NCI-H69 (cell line): ENCODE measurements around the gene FAF1.
A peak's percentile ranks its signal among the peaks of the same experiment; 100 is the strongest.
"Not testable (repeated sequence)": the region's sequence is repeated elsewhere in the genome, so short reads cannot be mapped to it uniquely, and the experiment has no call there.

ENCODE experiments used
- DNase-seq: peaks from one replicate; lab custom pipeline; 2025; lab: John Stamatoyannopoulos, UW

FAF1 gene

DNA sequence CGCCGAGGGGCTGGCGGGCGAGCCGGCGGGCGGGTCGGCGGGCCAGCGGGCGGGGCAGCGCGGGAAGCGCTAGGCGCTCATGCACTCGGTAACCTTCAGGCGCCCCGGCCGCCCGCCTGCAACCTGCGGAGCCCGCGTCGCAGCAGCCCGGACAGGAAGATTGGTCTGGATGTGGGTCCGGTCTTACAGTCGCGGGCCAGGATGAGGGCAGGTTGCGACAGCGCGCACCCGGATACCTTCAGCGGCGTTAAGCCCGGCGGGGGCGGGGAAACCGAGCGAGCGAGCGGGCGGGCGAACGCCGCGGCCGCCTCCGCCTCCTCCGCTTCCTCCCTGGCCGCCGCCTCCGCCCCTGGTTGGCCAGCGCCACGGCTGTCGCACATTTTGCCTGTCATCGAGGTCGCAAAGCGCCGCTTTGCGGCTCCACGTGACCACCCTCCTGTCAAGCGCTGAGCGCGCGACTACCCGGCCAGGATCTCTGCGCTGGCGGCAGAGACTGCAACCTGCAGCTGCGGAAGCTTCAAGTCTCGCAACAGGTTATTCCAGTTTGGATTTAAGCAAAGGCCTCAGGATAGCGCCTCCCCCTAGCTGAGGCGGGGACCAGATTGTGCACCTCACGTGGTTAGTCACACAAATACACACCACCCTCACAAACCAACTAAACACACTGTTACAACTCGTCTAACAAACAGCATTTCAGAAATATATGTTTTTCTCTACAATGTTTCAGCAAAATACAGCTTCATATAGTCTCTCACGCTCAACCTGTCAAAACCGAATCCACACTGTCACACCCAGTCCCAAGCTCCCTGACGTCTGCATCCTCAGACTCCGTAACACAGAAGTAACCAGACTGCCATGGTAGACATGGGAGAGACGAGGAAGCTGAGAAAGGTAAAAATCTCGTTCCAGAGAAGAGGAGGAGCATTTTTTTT is at the start of gene FAF1:
Gene FAF1, minus strand, starts transcription at position 355 of the 932 bp plus-strand sequence. CDS start 456 bp downstream, outside the sequence.
- peak; percentile 97 for DNase-seq

DNA sequence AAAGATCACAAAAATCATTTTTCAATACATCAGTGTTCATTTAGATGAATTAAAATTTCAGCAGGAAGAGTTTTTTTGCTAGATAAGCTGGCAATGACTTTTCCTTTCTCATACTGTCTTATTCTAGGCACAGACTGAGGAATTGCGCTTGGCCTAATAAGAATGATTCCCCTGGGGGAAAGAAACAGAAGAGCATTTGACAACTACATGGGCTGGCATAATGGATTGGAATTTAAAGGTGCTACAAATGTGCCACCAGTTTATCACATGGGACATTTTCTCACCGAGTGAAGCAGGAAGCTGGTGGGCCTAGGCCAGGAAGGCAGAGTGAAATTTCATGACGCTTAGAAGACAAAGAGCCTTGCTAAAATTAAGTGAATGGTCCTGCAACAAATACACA is 49.3 kb upstream of the FAF1 start:
- no peak for DNase-seq

DNA sequence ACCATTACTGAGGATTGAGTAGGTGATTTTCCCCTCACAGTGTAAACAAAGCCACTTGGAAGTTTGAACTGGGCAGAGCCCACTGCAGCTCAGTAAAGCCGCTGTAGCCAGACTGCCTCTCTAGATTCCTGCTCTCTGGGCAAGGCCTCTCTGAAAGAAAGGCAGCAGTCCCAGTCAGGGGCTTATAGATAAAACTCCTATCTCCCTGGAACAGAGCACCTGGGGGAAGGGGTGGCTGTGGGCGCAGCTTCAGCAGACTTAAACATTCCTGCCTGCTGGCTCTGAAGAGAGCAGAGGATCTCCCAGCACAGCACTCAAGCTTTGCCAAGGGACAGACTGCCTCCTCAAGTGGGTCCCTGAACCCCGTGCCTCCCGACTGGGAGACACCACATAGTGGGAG is 45.5 kb upstream of the FAF1 start:
- not testable (repeated sequence) for DNase-seq

DNA sequence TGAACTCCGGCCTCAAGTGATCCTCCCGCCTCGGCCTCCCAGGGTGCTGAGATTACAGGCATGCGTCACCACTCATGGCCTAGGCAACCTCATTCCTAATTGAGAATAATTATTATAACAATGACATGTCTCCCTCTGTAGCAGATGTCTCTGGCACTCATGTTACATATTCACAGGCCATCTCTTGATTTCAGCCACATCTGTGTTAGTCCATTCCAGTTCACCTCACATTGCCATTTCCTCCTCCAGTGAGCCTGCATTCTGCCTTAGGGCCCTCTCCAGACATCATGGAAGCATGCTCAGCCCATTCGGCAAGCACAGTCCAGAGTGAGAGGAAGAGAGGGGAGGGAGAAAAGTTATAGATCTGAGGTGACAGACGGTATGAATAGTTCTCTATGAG is 42.4 kb upstream of the FAF1 start:
- DNase-seq = peak; percentile 84

DNA sequence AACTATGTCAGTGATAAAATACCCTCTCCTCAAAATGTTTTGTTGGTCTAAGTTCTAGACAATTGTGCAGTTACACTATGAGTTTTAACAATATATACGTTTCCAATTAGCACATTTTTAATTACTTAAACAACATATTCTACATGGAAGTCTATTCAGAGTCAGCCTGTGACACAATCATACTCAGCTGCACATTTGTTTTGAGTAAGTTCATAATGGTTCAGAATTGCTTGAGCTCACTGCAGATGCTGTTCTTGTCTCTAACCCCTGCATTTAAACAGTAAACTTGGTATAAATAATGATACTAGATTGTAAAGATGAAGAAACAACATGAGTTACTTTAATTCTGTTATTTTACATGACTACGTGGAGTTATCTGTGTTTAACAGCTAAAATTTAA is 40.6 kb upstream of the FAF1 start:
- peak; percentile 22 for DNase-seq

DNA sequence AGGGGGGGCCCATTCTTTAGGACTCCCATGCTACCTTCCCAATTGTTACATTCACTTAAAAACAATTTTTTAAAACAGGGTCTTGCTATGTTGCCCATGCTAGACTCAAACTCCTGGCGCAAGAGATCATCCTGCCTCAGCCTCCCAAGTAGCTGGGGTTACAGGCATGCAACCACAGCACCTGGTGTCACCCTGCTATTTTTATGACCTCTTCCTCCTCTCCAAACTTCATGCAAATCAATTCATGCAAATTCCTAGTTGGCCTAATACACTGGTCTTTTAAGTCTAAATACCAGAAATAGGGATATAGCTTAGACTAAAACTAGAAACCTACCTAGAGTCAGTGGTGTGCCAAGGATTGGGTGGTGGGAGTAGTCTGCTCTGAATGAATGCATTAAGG is 40.1 kb upstream of the FAF1 start:
- DNase-seq = peak; percentile 18

DNA sequence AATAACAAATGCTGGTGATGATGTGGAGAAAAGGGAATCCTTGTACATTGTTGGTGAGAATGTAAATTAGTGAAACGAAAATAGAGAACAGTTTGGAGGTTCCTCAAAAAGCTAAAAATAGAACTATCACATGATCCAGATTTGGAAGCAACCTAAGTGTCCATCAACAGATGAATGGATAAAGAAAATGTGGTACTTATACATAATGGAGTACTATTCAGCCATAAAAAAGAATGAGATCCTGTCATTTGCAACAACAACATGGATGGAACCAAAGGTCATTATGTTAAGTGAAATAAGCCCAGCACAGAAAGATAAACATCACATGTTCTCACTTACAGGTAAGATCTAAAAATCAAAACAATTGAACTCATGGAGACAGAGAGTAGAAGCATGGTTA is 39.3 kb upstream of the FAF1 start:
- not testable (repeated sequence) for DNase-seq

DNA sequence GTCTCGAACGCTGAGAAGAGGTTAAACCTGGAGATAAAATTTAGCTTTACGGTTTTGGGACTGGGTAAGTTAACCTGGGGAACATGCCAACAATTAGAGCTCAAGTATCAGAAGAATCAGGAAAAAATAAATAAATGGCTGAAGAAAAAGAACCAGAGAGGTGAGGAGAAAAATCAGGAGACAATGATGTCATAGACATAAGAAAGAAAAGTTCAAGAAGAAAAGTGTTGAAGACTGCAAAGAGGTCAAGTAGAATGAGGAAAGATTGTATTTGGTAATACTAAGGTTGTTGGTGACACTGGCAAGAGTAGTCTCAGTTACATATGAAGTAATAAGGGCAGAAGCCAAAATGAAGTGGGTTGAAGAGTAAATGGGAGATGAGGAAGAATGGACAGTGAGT is 36.0 kb upstream of the FAF1 start:
- no peak for DNase-seq

DNA sequence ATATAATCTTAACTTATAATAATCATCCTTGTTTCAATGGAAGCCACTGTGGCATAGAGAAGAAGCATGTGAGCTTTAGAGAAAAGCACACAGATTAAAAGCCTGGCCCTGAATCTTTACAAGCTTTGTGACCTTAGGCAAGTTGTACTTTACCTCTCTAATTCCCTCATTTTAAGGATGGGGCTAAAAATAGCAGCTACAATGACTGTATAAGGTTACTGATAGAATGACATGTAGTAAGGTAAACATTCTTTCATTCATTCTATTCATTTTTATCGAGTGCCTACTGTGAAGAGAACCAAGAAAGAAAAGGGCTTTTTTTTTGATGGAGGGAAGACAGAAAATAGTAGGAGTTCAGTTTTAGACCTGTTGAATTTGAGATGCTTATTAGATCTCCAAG is 35.6 kb upstream of the FAF1 start:
- DNase-seq = peak; percentile 82

DNA sequence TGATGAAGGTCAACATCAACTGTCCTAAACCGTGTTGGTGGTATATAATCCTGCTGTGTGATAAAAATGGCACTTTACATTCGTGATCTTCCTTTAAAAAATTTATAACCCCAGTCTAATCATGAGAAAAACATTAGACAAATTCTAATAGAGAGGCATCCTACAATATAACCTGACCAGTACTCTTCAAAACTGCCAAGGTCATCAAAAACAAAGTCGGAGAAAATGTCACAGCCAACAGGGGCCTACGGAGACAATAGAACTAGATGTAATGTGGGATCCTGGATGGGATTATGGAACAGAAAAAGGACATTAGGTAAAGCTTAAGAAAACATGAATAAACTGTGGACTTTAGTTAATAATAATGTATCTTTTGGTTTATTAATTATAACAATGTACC is 34.9 kb upstream of the FAF1 start:
- no peak for DNase-seq

DNA sequence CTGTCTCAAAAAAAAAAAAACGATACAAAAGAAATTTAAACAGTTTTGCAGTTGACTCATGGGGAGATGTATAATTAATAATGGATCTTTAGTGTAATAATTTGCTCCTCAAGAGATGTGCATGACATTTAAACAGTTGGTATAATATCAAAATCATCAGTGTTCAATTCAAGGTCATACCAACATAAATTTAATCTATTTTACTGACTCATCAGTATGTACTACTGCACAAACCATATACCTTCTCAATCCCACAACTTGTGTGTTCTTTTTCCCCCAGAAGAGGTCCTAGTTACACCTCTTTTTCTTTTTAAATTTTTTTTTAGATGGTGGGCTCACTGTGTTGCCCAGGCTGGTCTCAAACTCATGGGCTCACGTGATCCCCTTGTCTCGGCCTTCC is 33.6 kb upstream of the FAF1 start:
- no peak for DNase-seq

DNA sequence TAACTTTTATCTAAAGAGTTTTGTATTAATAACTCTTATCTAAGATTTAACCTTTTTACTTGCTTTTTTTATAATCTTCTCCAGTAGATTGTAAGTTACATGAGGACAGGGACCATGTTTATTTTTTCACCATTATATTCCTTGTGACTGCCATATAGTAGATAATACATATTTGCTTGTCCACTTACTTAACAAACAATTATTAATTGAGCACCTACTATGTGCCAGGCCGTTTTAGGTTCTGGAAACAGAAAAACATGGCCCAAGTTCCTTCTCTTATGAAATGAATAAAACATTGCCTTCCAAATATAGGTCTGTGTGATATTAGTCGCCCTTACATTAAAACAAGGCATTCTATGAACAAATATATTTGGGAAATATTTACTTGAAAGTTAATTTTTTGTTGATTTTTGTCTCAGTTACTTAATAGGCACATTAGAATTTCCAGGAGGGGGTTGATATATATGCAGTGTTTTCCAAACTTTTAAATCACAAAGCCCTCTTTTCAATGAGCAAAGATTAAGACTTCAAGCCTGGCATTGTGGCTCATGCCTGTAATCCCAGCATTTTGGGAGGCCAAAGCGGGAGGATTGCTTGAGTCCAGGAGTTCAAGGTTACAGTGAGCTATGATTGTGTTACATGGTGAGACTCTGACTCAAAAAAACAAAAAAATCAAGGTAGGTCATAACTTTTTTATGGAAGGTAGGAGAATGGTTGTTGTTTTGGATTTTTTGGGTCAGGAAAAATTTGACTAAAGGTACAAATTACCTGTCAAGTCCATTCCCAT is 32.7 kb upstream of the FAF1 start:
- DNase-seq = no peak

DNA sequence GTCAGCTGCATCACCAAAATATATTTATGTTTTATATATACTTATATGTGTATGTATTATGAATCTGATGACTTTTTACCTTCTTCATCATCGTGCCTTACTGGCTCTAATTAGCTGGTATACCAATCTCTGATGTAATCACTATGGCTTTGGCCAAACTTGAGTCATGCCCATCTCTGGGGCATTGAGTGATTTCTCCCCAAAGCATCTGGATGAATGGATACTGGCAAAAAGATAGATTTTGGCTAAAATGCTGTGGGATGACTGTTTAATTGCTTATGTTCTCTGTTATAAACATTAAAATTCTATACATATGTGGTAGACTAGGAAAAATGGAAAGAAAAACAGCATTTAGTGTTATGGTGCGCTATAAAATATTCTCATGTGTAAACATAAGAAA is 29.6 kb upstream of the FAF1 start:
- DNase-seq = no peak

DNA sequence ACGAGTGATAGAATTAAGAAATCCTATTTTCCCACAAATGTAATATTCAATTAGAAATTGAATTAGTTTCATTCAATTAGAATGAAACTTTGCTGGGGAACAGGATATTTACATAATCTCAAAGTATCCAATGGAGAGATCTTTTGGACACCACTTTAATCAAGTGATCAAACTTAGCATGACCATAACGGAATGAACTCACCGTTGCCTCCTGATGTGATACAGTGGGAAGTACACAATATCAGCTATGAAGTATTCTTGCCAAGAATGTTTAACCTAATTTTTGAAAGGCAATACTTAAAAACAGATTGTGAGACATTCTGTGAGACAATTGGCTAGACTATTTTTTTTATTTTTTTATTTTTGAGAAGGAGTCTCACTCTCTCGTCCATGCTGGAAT is 26.6 kb upstream of the FAF1 start:
- no peak for DNase-seq

DNA sequence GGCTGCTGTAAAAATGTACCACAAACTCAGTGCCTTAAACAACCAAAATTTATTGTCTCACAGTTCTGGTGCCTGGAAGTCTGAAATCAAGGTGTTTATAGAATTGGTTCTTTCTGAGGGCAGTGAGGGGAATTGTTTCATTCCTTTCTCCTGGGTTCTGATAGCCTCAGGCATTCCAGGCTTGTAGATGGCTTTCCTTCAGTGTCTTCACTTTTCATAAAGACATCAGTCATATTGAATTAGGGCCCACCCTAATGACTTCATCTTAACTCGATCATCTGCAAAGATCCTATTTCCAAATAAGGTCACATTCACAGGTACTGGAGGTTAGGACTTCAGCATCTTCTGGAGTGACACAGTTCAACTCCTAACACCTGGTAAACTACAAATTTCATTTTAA is 25.0 kb upstream of the FAF1 start:
- DNase-seq = peak; percentile 85

DNA sequence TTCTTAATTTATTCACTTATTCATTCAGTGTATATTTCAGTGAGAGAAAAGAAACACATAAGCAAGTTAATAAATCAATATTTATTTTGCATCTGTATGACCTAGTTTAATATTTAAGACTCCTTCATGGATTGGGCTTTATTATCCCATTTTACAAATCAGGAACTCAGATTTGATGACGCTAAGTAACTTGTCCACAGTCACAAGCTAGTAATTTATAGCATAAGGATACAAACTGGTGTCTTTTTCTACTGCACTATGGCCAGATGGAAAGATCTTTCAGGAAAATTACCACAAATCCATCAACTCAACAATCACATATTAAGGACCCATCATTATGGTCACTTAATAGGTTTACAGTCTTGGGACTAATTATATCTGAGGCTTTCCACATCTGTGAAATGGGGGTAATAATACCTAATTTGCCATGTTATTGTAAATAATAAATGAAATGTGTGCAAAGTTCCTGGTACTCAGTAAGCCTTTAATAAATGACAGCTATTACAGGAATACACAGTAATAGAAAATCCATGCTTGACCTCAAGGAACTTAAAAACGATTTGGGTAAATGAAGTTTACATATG is 23.2 kb upstream of the FAF1 start:
- DNase-seq = peak; percentile 95

DNA sequence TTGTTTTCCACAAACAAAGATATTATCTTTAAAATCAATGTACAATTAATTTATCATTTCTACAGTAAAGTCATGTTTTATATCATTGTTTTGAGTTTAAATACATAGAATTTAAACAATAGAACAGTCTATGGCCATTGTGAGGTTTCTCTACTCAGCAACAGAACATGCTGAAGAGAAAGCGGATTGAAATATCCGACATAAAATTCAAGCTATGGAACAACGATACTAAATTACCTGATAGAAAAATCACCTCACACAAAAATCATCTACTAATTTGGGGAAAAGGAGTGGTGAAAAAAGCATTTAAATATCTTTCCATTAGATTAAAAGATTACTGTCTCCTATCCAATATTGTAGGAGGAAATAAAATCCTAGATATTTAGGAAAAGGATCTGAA is 22.5 kb upstream of the FAF1 start:
- peak; percentile 44 for DNase-seq

DNA sequence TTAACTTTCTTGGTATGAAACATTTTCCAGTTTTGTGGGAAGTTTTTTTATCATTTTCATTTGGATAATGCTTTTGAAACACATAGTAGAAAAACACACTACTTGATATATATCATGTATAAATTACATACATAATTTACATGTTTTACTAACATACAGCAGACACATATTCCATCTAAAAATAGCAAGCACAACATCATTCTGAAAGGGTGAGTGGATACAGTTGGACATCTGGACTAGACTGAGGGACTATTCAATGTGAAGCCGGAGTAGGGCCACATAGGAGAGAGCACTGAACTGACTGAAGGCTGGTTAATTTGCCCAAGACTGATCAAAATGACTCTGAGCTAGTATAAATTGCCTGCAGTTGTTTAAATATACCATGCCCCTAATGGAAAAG is 21.7 kb upstream of the FAF1 start:
- DNase-seq = peak; percentile 92

DNA sequence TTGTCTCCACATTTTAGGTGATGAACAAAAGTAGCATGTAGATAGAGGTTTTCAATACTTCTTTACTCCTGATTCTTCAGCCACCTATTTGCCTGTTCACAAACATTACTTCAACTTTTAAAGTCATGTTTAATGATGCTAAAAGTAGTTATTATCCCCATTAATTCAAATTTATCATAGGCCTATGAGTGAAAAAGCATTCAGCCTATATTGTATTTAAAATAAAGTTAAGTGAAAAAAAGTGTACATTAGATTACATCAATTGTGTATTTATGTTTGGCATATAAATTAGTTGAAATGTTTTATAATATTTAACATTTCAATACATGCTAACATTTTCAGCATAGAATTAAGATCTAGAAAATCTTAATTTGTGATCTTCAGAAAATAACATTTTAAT is 20.4 kb upstream of the FAF1 start:
- peak; percentile 25 for DNase-seq

DNA sequence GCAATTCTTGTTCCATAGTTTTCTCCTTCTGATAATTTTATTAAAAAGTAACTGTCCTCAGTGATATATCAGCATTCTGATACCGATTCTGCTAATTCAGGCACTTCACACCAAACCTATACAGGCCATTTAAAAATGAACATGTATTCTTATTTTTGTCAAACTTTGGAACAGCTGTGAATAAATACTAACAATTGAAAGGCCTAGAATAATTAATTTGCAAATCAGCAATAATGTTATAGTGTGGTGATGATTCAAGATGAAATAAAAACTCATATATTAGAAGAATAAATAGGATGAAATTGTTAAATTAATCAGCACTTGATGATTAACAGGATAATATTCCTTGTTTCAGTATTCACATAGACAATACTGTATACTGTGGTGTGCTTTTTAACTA is 19.9 kb upstream of the FAF1 start:
- DNase-seq = peak; percentile 31

DNA sequence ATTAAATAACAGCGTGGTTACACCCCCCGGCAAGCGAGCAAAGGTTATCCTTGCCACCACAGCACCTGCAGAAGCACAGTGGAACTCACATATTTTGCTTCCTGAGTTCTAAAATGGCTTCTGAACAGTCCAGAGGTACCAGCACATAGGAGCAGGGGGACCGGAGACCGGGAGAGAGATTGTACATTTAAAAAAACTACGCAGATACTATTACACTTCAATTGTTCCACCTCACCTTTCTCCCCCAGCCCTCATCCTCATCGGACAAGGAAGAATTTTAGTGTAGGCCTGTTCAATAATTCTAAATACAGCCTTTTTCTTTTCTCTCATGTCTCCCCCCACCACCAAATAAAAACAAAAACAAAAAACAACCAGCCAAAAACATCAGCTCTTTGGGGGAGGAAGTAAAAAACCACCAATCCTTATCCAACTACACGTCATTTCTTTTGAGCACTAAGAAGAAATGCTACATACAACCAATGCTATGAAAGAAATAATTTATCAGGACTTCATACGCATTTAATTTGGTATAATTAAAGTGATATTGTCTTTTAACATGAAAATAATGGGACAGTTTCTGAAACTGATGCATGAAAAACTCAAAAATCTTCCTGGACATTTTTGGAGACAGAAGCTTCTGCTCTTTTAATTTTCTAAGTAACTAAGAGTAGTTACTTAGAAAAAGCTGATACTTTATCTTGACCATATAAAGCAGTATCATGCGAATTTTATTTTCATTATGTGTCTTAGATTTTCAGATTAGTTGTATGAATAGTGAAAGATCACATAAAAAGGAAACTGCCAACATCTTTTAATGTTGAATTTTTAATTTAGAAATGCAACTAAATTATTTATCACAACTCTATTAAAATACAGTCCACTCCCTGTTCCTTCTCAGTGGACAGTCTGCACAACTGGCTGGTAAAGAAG is 19.1 kb upstream of the FAF1 start:
- DNase-seq = peak; percentile 77
